ENCODE results near the gene USP54.

DNA sequence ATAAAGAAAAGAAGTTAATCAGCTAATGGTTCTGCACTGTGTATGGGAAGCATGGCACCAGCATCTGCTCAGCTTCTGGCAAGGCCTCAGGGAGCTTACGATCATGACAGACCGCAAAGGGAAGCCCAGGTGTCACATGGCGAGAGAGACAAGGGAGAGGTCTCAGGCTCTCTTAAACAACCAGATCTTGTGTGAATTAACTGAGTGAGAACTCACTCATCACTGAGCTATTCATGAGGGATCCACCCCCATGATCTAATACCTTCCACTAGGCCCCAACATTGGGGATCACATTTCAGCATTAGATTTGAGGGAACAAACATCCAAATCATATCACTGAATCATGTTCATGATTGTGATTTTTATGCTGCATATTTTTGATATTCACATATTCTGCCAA is 5.8 kb downstream of the USP54 start:
- TF ChIP-seq, protein P1, sequence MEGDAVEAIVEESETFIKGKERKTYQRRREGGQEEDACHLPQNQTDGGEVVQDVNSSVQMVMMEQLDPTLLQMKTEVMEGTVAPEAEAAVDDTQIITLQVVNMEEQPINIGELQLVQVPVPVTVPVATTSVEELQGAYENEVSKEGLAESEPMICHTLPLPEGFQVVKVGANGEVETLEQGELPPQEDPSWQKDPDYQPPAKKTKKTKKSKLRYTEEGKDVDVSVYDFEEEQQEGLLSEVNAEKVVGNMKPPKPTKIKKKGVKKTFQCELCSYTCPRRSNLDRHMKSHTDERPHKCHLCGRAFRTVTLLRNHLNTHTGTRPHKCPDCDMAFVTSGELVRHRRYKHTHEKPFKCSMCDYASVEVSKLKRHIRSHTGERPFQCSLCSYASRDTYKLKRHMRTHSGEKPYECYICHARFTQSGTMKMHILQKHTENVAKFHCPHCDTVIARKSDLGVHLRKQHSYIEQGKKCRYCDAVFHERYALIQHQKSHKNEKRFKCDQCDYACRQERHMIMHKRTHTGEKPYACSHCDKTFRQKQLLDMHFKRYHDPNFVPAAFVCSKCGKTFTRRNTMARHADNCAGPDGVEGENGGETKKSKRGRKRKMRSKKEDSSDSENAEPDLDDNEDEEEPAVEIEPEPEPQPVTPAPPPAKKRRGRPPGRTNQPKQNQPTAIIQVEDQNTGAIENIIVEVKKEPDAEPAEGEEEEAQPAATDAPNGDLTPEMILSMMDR (IDR thresholded peaks at IDR 0.05), result no peak
- TF ChIP-seq SIN3A (IDR thresholded peaks at IDR 0.05; ENCODE audit: borderline replicate concordance, insufficient read depth, low read depth, low read length) (no peak), POLR2AphosphoS5 (IDR thresholded peaks at IDR 0.05; ENCODE audit: low read depth, low read length) (no peak)
- TF ChIP-seq, protein P2, sequence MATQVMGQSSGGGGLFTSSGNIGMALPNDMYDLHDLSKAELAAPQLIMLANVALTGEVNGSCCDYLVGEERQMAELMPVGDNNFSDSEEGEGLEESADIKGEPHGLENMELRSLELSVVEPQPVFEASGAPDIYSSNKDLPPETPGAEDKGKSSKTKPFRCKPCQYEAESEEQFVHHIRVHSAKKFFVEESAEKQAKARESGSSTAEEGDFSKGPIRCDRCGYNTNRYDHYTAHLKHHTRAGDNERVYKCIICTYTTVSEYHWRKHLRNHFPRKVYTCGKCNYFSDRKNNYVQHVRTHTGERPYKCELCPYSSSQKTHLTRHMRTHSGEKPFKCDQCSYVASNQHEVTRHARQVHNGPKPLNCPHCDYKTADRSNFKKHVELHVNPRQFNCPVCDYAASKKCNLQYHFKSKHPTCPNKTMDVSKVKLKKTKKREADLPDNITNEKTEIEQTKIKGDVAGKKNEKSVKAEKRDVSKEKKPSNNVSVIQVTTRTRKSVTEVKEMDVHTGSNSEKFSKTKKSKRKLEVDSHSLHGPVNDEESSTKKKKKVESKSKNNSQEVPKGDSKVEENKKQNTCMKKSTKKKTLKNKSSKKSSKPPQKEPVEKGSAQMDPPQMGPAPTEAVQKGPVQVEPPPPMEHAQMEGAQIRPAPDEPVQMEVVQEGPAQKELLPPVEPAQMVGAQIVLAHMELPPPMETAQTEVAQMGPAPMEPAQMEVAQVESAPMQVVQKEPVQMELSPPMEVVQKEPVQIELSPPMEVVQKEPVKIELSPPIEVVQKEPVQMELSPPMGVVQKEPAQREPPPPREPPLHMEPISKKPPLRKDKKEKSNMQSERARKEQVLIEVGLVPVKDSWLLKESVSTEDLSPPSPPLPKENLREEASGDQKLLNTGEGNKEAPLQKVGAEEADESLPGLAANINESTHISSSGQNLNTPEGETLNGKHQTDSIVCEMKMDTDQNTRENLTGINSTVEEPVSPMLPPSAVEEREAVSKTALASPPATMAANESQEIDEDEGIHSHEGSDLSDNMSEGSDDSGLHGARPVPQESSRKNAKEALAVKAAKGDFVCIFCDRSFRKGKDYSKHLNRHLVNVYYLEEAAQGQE (IDR thresholded peaks at IDR 0.05; ENCODE audit: insufficient read depth in 1 of 2, low read depth in 2 of 2, low read length in 1 of 2), result no peak
